Measurements from ENCODE around the gene TRIP13.
"Not testable (repeated sequence)": the region's sequence is repeated elsewhere in the genome, so short reads cannot be mapped to it uniquely, and the experiment has no call there.

TRIP13 gene

DNA sequence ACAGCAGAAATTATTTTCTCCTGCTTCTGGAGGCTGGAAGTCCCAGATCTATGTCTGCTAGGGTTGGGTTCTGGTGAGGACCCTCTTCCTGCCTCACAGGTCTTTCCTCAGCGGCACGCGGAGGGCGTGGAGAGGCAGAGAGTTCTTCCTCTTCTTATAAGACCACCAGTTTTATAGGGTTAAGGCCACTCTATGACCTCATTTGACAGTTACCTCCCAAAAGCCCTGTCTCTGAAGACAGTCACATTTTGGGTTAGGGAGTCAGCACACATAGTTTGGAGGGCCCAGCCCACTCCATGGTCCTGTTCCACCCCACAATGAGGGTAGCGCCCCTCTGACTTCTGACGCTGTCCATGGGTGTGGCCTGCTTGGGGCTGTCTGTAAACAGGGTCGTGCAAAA lies 46.7 kb downstream of the TRIP13 start:
- Histone ChIP-seq H3K9me3 (ENCODE audit: control insufficient read depth, insufficient read depth, low read length) (no peaks in the 10 kb centered on the region), H3K27me3 (ENCODE audit: control insufficient read depth, low read length) (no peaks in the 10 kb centered on the region), H3K79me2 (ENCODE audit: control insufficient read depth, low read length) (no peaks in the 10 kb centered on the region), H3K4me1 (ENCODE audit: control insufficient read depth, low read length) (no peaks in the 10 kb centered on the region), H3K36me3 (ENCODE audit: control insufficient read depth, low read length) (no peaks in the 10 kb centered on the region), H4K20me1 (ENCODE audit: control insufficient read depth, insufficient read depth, low read depth, low read length) (no peaks in the 10 kb centered on the region), H3K9me2 (replicated peaks; ENCODE audit: control insufficient read depth, low read length) (no peaks in the 10 kb centered on the region), H3K27ac (ENCODE audit: low read depth, low read length) (no peak overlapping the region), H3F3A (ENCODE audit: control insufficient read depth, insufficient read depth) (no peaks in the 10 kb centered on the region), H3K4me2 (ENCODE audit: low read length) (no peak overlapping the region), H3K4me3 (ENCODE audit: low read length) (no peak overlapping the region)
- no peak for TF ChIP-seq EZH2phosphoT487 (IDR thresholded peaks at IDR 0.05; ENCODE audit: borderline replicate concordance, low read length)
- TF ChIP-seq, protein P1, sequence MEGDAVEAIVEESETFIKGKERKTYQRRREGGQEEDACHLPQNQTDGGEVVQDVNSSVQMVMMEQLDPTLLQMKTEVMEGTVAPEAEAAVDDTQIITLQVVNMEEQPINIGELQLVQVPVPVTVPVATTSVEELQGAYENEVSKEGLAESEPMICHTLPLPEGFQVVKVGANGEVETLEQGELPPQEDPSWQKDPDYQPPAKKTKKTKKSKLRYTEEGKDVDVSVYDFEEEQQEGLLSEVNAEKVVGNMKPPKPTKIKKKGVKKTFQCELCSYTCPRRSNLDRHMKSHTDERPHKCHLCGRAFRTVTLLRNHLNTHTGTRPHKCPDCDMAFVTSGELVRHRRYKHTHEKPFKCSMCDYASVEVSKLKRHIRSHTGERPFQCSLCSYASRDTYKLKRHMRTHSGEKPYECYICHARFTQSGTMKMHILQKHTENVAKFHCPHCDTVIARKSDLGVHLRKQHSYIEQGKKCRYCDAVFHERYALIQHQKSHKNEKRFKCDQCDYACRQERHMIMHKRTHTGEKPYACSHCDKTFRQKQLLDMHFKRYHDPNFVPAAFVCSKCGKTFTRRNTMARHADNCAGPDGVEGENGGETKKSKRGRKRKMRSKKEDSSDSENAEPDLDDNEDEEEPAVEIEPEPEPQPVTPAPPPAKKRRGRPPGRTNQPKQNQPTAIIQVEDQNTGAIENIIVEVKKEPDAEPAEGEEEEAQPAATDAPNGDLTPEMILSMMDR (IDR thresholded peaks at IDR 0.05; ENCODE audit: low read depth, low read length, poor library complexity, severe bottlenecking) = no peak

DNA sequence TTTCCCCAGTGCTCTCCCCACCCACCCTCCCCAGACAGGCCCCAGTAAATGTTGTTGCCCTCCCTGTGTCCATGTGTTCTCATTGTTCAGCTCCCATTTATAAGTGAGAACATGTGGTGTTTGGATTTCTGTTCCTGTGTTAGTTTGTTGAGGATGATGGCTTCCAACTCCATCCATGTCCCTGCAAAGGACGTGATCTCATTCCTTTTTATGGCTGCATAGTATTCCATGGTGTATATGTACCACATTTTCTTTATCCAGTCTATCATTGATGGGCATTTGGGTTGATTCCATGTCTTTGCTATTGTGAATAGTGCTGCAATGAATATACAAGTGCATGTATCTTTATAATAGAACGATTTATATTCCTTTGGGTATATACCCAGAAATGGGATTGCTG lies 48.1 kb downstream of the TRIP13 start:
- H3K9me2 ChIP-seq (replicated peaks; ENCODE audit: control insufficient read depth, low read length); H3K27ac ChIP-seq (ENCODE audit: low read depth, low read length); H3K9me3 ChIP-seq (ENCODE audit: control insufficient read depth, insufficient read depth, low read length); H3K36me3 ChIP-seq (ENCODE audit: control insufficient read depth, low read length); H4K20me1 ChIP-seq (ENCODE audit: control insufficient read depth, insufficient read depth, low read depth, low read length); H3K27me3 ChIP-seq (ENCODE audit: control insufficient read depth, low read length); H3K4me2 ChIP-seq (ENCODE audit: low read length); H3F3A ChIP-seq (ENCODE audit: control insufficient read depth, insufficient read depth); H3K4me3 ChIP-seq (ENCODE audit: low read length); H3K4me1 ChIP-seq (ENCODE audit: control insufficient read depth, low read length); H3K79me2 ChIP-seq (ENCODE audit: control insufficient read depth, low read length): not testable (repeated sequence)

DNA sequence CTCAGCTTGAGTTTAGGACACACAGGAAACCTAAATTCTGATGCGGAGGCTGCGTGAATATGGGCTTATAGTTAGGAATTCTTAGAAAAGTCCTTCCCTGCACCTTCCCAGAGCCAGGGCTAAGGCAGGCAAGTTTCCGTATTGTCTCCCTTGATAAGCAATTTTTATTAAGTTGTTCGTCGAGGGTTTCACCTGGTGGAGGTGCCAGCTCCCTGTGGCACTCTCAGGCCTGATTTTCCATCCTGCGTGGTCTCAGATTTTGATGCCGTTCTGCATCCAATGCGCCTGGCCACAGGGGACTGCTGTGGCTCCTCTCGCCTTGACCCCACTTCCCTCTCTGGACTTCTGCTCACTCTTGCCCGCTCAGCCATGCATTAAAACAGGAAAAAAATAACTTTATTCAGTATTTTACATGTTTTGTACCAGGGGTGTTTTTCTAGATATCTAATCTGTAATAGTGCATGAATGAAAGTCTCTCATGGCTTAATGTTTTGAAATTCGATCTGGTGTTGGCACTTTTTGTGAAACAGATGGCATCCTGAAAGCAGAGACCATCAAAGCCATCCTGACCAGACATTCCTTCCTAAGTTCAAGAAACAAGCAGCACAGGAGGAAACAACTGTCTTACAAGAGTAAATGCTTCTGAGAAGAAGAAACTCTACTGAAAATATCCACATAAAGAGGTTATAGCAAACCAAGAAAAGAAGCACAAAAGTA lies 50.7 kb downstream of the TRIP13 start:
- Histone ChIP-seq H3K79me2 (ENCODE audit: control insufficient read depth, low read length) (no peaks in the 10 kb centered on the region), H4K20me1 (ENCODE audit: control insufficient read depth, insufficient read depth, low read depth, low read length) (no peaks in the 10 kb centered on the region), H3K27ac (ENCODE audit: low read depth, low read length) (no peak overlapping the region), H3K4me1 (ENCODE audit: control insufficient read depth, low read length) (no peaks in the 10 kb centered on the region), H3K9me2 (replicated peaks; ENCODE audit: control insufficient read depth, low read length) (no peaks in the 10 kb centered on the region), H3K27me3 (ENCODE audit: control insufficient read depth, low read length) (no peaks in the 10 kb centered on the region; the same call in 1 of the 2 replicates), H3K4me3 (ENCODE audit: low read length) (no peak overlapping the region), H3K4me2 (ENCODE audit: low read length) (no peak overlapping the region), H3K36me3 (ENCODE audit: control insufficient read depth, low read length) (no peaks in the 10 kb centered on the region), H3K9me3 (ENCODE audit: control insufficient read depth, insufficient read depth, low read length) (no peaks in the 10 kb centered on the region), H3F3A (ENCODE audit: control insufficient read depth, insufficient read depth) (no peaks in the 10 kb centered on the region)
- no peak for TF ChIP-seq EZH2phosphoT487 (IDR thresholded peaks at IDR 0.05; ENCODE audit: borderline replicate concordance, low read length)
- TF ChIP-seq, protein P1 (IDR thresholded peaks at IDR 0.05; ENCODE audit: low read depth, low read length, poor library complexity, severe bottlenecking) = no peak

DNA sequence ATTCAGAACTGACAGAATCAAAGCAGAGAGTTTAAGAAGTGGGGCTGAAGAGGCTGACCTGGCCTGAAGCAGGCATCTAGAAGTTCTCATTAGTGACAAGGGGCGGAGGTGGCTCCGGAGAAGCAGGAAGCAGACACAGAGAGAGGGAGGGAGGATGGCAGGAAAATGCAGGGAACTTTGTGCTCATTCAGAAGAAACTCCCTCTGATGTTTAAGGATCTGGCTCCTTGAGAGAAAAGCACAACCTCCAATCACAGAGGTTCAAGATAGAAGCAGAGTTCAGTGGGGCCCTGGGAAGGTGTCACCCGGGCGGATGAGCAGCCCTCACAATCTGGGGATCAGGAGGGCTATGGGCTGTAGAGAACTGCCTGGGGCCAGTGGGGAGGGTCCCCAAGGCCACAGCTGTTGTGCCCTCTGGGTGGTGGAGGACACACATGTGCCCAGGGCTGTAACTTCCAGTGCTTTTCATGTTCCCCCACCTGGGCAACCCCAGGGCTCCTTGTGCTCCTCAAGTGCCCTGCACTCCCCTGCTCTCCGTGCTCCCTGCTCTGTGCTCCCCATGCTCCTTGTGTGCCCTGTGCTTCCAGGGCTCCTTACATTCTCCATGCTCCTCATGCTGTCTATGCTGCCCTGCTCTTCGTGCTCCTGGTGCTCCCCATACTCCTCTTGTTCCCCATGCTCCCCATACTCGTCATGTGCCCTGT lies 51.4 kb downstream of the TRIP13 start:
- no peaks in the 10 kb centered on the region for H3K9me2 ChIP-seq (replicated peaks; ENCODE audit: control insufficient read depth, low read length)
- H3K4me2 ChIP-seq (ENCODE audit: low read length) = no peak overlapping the region
- no peaks in the 10 kb centered on the region for H3K79me2 ChIP-seq (ENCODE audit: control insufficient read depth, low read length)
- H3K27me3 ChIP-seq (ENCODE audit: control insufficient read depth, low read length) = no peaks in the 10 kb centered on the region; the same call in 1 of the 2 replicates
- H3K4me3 ChIP-seq (ENCODE audit: low read length) = no peak overlapping the region
- no peaks in the 10 kb centered on the region for H3K36me3 ChIP-seq (ENCODE audit: control insufficient read depth, low read length)
- H3K27ac ChIP-seq (ENCODE audit: low read depth, low read length) = no peak overlapping the region
- H3F3A ChIP-seq (ENCODE audit: control insufficient read depth, insufficient read depth) = no peaks in the 10 kb centered on the region
- H3K4me1 ChIP-seq (ENCODE audit: control insufficient read depth, low read length) = no peaks in the 10 kb centered on the region
- no peak for TF ChIP-seq EZH2phosphoT487 (IDR thresholded peaks at IDR 0.05; ENCODE audit: borderline replicate concordance, low read length)
- TF ChIP-seq, protein P1 (IDR thresholded peaks at IDR 0.05; ENCODE audit: low read depth, low read length, poor library complexity, severe bottlenecking) = no peak
- no peaks in the 10 kb centered on the region for H3K9me3 ChIP-seq (ENCODE audit: control insufficient read depth, insufficient read depth, low read length)
- no peaks in the 10 kb centered on the region for H4K20me1 ChIP-seq (ENCODE audit: control insufficient read depth, insufficient read depth, low read depth, low read length)
